GM21447 (cell line): Measurements from ENCODE around the gene PITX1.

ENCODE experiments used
- ATAC-seq: cut with Tn5 transposase; IDR thresholded peaks from one replicate; pipeline ENCODE4 v1.9.1; 2021; ENCODE audit not compliant: unreplicated experiment

PITX1 gene

DNA sequence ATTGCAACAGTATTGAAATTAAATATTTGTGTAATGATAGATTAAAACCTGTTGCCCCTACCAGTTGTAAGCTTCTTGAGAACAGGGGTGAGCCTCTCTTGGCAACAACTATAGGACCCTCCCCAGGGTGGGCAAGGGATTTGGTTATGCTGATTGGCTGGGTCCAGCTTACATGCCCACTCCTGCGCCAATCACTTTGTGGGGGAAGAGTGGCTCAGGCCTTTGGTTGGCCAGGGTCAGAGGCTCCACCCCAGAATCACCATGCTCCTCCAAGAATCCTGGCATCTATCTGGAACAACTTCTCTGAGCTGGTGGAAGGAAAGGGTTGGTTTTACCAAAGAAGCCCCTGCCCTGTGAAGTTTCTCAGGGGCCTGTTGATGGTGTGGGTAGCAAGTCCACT lies 8.6 kb upstream of the PITX1 start:
- ATAC-seq: no peak

DNA sequence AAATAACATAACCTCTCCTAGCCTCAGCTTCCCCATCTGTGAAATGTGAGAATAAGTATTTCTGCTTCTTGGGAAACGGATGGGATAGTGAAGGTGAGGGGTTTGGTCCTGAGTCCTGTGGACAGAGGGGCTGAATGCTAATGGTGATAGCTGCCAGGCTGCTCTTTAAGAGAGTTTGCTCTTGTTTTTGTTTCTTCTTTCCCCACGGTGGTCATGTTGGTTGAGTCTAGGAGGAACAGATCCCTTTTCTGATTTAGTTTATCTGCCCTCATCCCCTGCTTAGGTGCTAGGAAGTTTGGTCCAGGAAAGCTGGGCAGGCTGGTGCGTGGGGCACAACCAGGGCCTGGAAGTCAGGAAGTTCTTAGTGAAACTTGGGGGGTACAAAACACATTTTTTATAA lies 7.7 kb upstream of the PITX1 start:
- ATAC-seq: no peak

- no peak for ATAC-seq
Observed at GRCh38 chr5:135041145-135041587, 7.1 kb upstream of the PITX1 start.

DNA sequence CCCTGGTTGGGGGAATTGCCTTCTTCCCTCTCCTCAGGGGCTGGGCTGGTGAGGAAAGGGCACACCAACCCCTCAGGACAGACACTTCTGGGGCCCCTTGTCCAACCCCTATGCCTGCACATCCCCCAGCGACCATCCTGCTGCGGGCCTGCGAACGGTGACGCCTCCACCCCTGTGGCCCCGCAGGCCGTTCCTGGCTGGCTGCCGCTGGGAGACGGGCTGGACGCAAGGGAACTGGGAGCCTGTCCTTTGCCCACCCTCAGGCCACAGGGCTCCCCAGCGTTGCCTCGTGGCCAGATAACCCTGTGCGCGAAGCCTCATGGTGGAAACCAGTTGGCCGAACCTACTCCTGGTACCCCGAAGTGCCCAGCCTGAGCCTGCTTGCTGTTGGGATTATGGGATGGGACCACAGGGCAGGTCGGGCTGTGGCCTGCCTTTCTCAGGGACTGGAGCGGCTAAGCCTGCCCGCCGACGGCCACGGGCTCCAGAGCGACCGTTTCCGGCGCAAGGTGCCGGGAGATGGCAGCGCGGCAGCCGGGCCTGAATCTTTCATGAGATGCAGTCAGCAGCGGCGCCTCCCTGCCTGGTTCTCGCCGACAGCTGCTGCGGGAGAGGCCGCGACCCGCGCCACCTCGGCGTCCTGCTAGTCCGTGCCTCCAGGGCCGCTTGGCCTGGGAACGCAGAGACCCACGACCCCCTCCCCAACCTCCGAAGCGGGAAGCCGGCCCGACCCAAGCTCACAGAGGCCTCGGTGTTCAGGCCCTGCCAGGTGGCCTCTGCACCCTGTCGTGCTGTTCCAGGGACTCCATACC lies 6.5 kb upstream of the PITX1 start:
- ATAC-seq: no peak

GRCh38 chr5:135040034-135040332 lies 6.0 kb upstream of the PITX1 start:
- no peak for ATAC-seq

DNA sequence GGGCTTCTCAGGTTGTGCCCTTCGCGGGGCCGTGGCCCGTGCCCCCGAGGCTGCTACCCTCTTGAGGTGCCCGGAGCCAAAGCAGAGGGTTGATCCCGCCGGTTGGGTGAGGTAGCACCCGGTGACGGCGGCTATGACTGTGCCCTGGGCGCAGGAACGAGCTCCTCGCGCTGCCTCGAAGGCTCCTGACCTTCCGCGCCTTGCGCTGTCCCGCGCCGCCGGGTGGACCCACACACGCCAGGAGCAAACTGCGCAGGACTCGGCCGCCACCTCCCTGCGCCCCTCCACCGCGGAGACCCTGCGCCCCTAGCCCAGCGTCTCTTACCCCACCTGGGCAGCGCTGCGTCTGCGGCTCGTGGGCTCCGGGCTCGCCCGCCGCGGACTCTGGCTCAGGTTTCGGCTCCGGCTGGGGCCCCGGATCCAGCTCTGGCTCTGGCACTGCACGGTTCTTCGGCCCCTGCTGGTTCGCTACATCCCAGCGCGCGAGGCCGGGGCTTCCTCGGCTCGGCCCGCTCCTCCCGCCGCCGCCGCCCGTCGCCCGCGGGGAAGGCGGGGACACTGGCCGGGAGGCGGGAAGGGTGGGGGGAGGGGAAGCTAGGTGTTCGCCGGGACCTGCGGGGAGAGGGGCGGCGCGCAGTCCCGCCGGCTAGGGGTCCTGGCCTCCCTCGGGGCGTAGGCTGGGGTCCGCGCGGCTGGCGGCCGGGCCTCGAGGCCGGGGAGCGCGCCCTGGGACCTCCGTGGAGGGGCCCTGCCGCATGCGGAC lies 5.4 kb upstream of the PITX1 start:
- no peak for ATAC-seq

DNA sequence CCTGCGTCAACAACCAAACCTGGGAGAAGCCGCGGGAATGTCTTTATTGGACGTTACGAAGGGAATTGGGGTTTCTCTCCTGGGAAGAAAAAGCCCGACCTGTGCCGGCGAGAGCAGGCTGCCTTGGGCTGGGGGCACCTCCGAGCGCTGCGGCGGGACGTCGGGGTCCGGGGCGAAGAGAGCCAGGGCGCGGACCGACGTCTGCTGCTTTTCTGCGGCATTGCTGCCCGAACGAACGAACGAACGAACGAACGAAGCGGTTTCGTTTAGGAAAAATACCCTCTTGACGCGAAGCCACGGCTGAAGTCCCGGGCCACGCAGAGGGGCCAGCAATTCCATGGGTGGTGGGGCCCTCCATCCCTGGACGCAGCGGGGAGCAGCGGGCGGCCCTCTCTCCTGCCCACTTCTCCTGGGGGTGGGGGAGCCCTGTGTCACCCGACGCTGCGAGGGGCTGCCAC lies 4.8 kb upstream of the PITX1 start:
- no peak for ATAC-seq

- ATAC-seq: no peak
Observed at GRCh38 chr5:135038205-135038812, 4.3 kb upstream of the PITX1 start.

DNA sequence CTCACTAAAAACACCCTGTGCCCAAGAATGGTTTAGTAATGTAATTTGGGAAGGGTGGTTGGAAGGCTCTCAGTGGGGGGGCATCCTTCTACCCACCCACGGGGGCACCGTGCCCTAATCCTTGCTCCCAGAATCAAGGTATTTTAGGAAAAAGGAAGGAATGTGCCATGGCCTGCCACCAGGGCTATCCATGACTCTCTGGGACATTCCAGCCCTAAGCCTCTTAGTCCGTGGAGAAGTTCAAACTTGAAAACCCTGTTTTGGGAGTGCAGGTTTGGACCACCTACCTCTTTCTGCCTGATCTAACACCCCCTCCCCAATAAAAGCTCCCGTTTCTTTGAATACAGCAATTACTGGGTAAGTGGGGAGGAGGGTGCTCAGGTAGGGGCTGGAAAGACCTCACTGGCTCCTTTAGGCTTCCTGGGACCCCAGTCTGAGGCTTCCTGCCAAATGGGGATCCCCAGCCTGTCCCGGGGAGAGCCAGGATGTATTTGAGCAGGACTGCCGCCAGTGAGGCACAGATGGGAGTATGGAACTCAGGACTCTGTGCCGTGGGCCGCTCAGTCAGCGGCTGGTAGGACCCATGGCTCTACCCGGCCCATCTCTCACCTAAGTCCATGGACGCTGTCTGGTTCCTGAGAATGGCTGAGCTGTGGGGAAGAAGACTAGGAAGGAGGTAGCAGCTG lies 3.6 kb upstream of the PITX1 start:
- ATAC-seq: no peak

DNA sequence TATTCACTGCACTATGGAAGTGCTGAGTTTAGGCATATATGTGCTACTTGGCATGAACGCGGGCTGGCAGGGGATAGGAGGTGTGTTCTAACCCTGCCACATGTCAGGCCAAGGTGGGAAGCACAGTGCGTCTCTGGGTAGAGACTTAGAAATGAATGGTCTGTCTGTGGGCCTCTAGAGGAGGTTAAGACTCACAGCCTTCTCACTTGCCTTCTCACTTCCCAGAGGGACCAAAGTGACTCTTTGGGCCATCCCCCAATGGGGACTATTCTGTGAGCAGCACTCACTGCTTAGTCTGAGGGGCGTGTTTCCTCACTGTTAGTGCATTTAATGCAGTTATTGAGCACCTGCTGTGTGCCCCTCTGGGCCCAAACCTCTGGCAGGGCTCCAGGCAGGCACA lies 2.4 kb upstream of the PITX1 start:
- no peak for ATAC-seq

DNA sequence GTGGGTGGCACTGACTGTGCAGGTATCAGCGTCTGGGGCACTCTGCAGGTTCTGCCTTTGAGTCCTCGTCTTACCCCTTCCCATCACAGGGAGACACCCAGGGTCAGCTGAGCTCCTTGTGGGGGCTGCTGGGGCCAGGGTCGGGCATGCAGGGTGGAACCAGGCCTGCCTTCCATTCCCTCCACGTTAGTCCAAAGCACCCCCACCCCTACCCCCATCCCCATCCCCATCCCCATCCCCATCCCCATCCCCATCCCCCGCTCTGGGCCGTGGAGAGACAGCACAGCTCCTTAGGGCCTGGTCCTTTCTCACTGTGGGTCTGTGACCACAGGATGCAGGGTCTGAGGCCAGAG lies 1.6 kb upstream of the PITX1 start:
- ATAC-seq: no peak

- ATAC-seq: no peak
Observed at GRCh38 chr5:135034963-135035677, 1.1 kb upstream of the PITX1 start.

DNA sequence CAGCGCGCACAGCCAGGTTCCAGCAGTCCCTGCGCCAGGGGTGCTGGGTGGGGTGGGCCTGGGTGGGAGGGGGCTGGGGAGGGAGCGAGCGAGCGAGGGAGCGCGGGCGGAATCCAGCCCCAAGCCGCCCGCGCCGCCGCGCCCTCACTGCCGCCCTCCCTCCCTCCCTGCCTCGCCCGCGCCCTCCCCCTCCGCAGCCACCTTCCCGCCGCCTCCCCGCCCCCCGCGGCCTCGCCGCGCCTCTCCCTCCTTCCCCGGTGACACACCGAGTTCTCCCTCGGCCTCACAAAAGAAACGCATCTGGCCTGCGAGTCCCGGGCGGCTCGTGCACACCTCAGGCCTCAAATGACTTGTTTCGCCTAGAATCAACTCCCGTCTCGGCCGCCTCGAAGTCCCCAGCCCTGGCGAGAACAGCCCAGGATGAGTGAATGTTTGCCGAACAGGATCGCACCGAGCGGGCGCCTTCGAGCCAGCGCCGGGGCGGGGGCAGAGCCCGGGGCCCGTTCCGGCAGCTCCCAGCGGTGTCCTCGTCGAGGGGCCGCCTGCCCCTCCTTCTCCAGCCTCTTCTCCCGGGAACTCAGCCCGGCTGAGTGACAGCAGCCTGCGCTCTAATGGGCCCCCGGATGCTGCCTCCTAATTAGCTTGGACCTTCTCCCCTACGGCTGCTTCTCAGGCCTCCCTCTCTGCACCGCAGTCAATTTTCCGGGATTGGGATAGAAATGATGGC lies 371 bp upstream of the PITX1 start:
- ATAC-seq: no peak

DNA sequence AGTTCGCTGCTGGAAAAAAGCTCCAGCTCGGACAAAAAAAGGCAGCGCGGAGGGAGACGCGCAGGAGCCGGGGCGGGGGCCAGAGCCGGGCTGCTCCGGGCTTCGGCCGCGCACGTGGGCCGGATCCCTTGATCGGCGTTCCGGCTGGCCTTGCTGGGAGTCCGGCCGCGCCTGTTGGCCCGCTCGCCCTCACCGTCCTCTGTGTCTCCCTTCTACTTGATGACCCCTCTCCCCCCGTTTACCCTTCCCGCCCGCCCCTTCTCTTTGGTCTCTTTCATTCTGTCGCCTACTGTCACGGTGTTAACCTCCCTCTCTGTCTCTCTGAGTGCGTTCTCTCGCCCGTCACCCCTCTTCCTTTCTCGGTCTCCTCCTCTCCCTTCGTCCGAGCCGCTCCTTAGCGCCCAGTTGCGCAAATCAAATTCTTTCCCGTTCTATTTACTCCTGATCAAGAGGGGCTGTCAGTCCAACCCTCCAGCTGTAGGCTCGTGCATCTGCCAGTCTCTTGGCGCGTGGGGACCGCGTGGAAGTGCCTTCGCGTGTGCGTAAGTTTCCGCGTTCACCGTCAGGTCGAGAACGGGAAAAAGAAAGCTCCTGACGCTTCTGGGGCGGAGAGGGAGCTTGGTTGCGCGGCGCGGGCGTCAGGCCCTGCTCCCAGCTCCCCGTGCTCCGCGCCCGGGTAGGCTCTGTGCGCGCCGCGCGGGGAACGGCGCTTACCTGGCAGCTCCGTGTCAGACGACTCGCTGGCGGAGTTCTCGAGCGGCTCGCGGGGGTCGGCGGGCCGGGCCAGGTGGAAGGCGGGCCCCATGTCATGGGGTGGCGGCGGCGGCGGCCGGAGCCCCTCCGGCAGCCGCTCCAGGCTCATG lies 798 bp downstream of the PITX1 start:
- ATAC-seq: no peak

DNA sequence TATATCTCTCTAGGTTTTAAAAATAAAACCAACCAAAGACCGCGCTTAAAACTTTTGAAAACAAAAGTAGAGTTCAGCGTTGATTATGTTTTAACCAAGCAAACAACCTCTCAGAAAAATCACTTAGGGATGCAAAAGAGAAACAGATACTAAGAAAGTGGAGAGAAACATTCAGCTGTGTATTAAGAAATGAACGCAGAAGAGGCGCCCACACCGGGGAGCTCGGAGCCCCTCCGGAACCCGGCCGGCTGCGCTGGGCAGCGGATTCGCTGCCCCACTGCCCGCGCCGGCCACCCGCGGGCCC lies 1.4 kb downstream of the PITX1 start:
- no peak for ATAC-seq

GRCh38 chr5:135031813-135032694 lies 2.0 kb downstream of the PITX1 start:
- ATAC-seq: no peak

GRCh38 chr5:135030956-135031812 lies 2.8 kb downstream of the PITX1 start:
- ATAC-seq: no peak
